Measurements from ENCODE around the gene MACROH2A2. TPM values are rescaled to one million over a fixed set of nuclear protein-coding genes. Genes with fewer than 3 reads are reported as not detected.

The MACROH2A2 gene
- total and polyA plus RNA-seq, 2 of the 13 experiments (the other 11 are each of a cell fraction or from before 2014, with no cell fraction given) = 9.8 to 43.1 TPM

DNA sequence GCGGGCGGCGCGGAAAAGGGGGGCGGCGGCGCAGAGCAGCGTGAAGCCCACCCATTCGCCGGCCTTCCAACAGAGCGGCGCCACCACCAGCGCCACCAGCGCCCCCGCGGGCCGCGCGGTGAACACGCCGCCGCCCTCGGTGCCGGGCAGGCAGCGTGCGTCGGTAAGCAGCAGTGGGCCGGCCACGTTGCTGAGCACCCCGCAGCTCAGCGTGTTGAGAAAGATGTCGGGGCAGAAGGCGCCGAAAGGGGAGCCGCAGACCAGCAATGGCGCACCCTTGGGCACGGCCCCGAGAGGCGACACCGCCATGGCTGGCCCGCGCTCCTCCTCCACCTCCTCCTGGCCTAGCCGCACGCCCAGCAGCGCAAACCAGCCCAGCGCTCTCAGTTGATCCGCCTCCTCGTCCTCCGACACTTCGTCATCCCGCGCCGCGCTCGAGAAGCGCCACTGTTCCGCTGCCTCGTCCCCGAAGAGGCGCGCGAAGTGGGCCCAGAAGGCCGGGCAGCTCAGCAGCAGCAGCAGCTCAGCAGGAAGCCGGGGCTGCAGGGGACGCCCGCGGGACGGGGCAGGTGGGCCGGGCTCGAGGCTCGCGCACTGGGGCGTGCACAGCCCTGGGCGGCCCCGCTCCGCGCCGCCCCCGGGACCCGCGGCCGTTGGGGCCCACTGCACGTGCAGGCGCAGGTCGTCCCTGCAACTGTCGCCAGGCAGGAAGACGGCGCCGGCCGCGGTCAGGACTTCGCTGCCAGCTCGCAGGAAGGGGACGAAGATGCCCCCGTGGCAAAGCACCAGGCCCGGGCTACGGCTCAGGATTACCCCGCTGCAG lies 93.2 kb downstream of the MACROH2A2 start (continued):
- TF ChIP-seq PHF20 (CRISPR knock-in tag; IDR thresholded peaks at IDR 0.05) (0 out of 2 replicates have a peak, but pooled peaks have one; percentile 46), U2AF1 (optimal IDR thresholded peaks at IDR 0.05; ENCODE audit: low read depth, low read length) (no peak), MAZ (IDR thresholded peaks at IDR 0.05; ENCODE audit: borderline replicate concordance, low read depth, low read length) (no peak), MAZ (CRISPR knock-in tag; IDR thresholded peaks at IDR 0.05; ENCODE audit: low read depth) (peak; percentile 44; the same call in 1 of the 2 replicates), ZNF720 (CRISPR knock-in tag; IDR thresholded peaks at IDR 0.05) (no peak), ZBTB8A (CRISPR knock-in tag; IDR thresholded peaks at IDR 0.05; ENCODE audit: borderline replicate concordance, low read depth) (no peak), CBFB (CRISPR knock-in tag; IDR thresholded peaks at IDR 0.05) (peak; percentile 35; the same call in 1 of the 2 replicates), ZNF772 (CRISPR knock-in tag; IDR thresholded peaks at IDR 0.05) (peak; percentile 53; the same call in 1 of the 2 replicates), FOXM1 (CRISPR knock-in tag; IDR thresholded peaks at IDR 0.05) (no peak), ZNF616 (CRISPR knock-in tag; IDR thresholded peaks at IDR 0.05; ENCODE audit: low read depth) (no peak), MLLT10 (CRISPR knock-in tag; IDR thresholded peaks at IDR 0.05) (no peak), ZKSCAN8 (CRISPR knock-in tag; IDR thresholded peaks at IDR 0.05; ENCODE audit: borderline replicate concordance) (no peak), NPAS2 (CRISPR knock-in tag; IDR thresholded peaks at IDR 0.05; ENCODE audit: borderline replicate concordance) (no peak), TAF15 (IDR thresholded peaks at IDR 0.05; ENCODE audit: low read depth, low read length, poor library complexity, severe bottlenecking) (peak; percentile 8), TGIF2 (CRISPR knock-in tag; IDR thresholded peaks at IDR 0.05) (no peak), TARDBP (CRISPR knock-in tag; IDR thresholded peaks at IDR 0.05) (peak; percentile 81), ZNF138 (CRISPR knock-in tag; IDR thresholded peaks at IDR 0.05; ENCODE audit: low read depth) (no peak; the same call in 1 of the 2 replicates)
- TF ChIP-seq, protein P1, sequence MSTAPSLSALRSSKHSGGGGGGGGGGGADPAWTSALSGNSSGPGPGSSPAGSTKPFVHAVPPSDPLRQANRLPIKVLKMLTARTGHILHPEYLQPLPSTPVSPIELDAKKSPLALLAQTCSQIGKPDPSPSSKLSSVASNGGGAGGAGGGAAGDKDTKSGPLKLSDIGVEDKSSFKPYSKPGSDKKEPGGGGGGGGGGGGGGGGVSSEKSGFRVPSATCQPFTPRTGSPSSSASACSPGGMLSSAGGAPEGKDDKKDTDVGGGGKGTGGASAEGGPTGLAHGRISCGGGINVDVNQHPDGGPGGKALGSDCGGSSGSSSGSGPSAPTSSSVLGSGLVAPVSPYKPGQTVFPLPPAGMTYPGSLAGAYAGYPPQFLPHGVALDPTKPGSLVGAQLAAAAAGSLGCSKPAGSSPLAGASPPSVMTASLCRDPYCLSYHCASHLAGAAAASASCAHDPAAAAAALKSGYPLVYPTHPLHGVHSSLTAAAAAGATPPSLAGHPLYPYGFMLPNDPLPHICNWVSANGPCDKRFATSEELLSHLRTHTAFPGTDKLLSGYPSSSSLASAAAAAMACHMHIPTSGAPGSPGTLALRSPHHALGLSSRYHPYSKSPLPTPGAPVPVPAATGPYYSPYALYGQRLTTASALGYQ (CRISPR knock-in tag; IDR thresholded peaks at IDR 0.05) = peak; percentile 46; the same call in 1 of the 2 replicates
- TF ChIP-seq, protein P2, sequence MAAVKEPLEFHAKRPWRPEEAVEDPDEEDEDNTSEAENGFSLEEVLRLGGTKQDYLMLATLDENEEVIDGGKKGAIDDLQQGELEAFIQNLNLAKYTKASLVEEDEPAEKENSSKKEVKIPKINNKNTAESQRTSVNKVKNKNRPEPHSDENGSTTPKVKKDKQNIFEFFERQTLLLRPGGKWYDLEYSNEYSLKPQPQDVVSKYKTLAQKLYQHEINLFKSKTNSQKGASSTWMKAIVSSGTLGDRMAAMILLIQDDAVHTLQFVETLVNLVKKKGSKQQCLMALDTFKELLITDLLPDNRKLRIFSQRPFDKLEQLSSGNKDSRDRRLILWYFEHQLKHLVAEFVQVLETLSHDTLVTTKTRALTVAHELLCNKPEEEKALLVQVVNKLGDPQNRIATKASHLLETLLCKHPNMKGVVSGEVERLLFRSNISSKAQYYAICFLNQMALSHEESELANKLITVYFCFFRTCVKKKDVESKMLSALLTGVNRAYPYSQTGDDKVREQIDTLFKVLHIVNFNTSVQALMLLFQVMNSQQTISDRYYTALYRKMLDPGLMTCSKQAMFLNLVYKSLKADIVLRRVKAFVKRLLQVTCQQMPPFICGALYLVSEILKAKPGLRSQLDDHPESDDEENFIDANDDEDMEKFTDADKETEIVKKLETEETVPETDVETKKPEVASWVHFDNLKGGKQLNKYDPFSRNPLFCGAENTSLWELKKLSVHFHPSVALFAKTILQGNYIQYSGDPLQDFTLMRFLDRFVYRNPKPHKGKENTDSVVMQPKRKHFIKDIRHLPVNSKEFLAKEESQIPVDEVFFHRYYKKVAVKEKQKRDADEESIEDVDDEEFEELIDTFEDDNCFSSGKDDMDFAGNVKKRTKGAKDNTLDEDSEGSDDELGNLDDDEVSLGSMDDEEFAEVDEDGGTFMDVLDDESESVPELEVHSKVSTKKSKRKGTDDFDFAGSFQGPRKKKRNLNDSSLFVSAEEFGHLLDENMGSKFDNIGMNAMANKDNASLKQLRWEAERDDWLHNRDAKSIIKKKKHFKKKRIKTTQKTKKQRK (IDR thresholded peaks at IDR 0.05; ENCODE audit: low read length) = no peak
- TF ChIP-seq, protein P3, sequence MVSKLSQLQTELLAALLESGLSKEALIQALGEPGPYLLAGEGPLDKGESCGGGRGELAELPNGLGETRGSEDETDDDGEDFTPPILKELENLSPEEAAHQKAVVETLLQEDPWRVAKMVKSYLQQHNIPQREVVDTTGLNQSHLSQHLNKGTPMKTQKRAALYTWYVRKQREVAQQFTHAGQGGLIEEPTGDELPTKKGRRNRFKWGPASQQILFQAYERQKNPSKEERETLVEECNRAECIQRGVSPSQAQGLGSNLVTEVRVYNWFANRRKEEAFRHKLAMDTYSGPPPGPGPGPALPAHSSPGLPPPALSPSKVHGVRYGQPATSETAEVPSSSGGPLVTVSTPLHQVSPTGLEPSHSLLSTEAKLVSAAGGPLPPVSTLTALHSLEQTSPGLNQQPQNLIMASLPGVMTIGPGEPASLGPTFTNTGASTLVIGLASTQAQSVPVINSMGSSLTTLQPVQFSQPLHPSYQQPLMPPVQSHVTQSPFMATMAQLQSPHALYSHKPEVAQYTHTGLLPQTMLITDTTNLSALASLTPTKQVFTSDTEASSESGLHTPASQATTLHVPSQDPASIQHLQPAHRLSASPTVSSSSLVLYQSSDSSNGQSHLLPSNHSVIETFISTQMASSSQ (IDR thresholded peaks at IDR 0.05; ENCODE audit: low read depth) = no peak
- TF ChIP-seq, protein P3 (CRISPR knock-in tag; IDR thresholded peaks at IDR 0.05; ENCODE audit: borderline replicate concordance) = no peak; the same call in 1 of the 2 replicates
